NCI-H69 (cell line): ENCODE data around the gene NAV2.
"Not testable (repeated sequence)": the region's sequence is repeated elsewhere in the genome, so short reads cannot be mapped to it uniquely, and the experiment has no call there.

ENCODE experiments used
- DNase-seq: peaks from one replicate; lab custom pipeline; 2025; lab: John Stamatoyannopoulos, UW

The NAV2 gene

DNA sequence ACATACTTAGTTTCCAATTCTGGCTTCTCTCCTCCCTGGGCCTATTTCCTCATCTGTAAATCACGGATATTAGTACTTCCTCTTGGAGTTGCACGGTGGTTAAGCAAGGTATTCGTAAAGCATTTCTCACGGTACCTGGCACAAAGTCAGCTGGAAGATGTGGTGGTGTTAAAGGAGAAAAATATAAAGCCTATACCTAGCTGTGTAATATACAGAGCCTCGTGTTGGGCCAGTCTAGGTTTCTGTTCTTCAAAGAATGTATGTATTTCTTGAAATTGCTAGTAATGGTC, 400.5 kb downstream of the NAV2 start:
- no peak for DNase-seq

DNA sequence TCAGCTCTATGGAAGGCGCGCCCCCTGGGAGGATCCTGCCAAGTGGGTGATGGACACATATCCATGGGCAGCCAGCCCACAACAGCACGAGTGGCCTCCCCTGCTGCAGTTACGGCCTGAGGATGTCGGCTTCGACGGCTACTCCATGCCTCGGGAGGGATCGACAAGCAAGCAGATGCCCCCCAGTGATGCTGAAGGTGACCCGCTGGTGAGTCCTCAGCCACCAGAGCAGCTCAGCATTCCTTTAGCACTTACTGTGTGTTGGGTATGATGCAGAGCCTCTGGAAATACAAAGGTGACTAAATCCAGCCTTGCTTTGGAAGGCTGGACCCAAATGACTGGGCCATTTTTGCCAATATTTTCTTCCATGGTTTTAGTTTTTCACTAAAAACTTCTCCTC, 402.0 kb downstream of the NAV2 start:
- DNase-seq, result no peak

DNA sequence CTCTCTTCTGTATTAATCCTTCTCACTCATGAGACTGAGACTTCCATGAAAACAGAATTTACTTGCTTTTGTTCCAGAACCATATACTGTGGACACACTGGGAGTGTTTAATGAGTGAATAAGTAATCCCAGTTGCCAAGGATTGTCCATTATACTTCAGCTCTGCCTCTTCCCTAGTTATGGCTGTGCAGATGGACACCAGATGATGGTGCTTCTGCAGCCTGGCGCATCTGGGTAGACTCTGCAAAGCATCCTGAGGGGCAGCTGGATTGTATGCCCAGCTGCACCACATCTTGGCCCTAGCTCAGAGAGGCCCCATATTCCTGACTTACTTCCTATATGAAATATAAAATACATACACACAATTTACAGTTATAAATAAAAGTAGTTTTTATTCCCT, 404.2 kb downstream of the NAV2 start:
- DNase-seq, result no peak

DNA sequence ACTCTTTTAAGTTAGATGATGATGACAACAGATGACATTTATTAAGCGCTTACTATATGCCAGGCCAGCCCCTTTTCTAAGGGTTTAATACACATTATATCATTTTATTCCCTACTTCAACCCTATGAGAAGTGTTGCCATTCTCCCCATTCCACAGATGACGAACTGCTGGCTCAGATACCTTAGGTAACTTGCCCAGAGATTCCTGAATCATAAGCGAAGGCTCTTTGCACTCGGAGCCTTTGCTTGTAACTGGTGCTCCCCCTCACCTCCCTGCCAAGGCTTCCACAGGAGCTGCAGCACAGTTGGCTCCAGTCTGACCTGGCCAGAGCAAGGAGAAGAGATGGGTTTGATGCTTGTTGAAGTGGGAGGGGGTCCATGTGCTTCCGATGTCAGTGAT, 404.7 kb downstream of the NAV2 start:
- no peak for DNase-seq

DNA sequence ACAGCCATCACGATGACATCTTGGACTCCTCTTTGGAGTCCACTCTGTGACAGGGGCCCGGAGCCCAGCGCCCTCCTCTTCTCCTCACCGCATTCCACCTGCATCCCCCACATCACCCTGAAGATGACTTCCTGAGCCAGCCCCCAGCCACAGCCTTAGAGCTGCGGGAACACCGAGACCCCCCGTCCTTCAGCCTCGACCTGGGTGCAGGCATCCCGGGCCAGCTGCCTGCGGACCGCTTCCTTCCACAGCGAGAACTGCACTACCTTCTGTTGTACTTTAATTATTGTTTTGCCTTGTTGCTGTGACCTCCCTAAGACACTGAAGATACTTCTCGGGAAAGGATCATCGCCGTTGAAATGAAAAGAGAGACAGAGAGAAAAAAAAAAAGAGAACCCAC, 405.6 kb downstream of the NAV2 start:
- DNase-seq, result no peak

DNA sequence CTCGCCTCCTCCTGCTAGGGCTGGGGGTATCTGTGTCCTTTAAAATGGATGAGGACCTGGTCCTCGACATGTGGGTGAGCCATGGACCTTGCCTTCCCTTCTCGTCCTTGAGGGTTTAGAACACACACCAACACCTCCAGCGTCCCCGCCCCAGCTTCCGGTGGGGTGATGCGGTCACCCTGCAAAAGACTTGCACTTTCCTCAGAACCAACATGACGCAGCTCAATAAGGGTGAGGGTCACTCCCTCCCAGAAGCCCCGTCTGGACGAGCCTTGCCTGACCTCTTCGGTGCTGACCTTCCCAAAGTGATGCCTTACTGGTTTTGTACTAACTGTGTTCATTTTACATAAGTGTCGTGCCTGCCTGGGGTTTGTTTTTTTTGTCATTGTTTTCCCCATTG, 406.7 kb downstream of the NAV2 start:
- no peak for DNase-seq

DNA sequence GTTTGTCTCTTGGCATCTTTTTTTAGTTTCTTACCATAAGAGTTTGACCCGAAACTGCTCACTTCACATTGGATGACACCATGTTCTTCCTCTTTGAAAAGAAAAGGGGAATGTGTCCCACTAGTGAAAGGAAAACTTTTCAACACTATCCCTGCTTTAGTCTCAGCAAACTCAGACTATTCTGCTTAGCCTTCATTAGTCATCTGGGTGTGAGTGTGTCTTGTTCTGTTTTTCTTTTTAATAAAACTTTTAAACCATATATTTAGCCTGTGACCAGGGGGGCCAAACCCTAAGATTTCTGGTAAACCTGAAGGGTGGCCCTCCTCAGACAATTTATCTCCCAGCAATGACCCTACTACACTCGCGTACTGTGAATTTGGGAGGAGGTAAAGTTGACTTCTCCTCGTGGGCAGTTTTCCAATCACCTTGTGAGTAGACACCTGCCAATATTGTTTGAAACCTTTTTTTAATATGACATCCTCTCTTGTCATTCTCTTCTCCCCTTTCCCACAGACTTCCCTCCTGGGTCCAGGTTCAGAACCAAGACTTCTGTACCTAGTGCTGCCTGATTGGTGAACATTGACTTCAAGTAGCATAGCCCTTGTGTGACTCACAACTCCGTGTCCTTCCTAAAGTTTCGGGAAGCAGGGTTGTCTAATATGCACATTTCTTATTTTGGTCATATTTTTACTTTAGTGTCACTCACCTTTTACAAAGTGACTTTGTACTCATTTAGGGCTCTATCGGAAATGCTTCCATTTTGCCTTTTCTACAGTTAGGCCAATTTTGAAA, 407.7 kb downstream of the NAV2 start:
- no peak for DNase-seq

DNA sequence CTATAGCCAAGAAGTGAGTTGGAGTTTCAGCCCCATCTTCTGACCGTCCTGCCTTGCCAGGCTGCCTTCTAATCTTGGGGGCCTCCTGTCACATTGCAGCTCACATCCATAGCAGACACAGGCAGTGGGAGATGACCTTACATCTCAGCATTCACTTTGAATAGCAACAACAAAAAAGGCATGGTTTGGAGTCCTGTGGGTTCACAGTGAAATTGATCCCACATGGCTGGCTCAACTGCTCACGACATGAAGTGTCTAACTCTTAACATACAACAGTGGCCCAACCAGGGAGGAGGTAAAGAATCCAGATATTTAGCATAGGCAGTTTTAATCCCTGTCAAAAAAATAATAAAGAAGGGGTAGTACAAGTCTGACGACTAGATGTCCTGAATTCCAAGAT, 409.5 kb downstream of the NAV2 start:
- no peak for DNase-seq

DNA sequence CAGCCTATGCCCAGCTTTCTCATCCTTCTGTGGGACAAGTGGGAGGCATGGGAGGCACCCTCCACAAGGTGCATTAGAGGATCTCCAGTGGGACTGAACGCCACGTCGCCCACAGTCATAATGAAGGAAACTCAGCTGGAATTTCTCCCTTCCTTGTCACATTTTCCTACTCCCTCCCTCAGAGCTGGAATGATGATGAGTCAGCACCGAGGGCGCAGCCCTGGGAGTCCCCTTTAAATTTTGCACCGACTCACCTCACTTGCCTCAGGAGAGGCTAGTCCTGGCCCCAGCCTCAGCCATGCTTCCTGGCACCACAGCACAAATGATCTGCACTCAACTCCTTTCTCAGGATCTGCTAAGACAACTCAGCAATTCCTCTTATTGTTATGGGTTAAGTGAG, 413.3 kb downstream of the NAV2 start:
- no peak for DNase-seq

DNA sequence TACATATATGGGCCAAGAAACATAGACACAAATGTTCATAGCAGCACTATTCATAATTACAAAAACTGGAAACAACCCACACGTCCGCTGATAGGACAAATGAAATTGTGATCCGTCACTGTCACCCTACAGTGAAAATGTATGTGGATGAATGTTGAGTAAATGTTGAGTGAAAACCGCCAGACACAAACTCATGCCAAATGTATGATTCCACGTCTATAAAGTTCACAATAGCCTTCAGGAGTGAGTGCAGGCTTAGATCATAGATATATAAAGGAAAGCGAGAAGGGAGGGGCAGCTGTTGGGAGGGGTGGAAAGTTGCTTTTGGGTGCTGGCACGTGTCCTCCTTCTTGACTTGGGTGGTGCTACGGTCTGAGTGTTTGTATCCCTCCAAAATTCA, 414.1 kb downstream of the NAV2 start:
- DNase-seq, result no peak

DNA sequence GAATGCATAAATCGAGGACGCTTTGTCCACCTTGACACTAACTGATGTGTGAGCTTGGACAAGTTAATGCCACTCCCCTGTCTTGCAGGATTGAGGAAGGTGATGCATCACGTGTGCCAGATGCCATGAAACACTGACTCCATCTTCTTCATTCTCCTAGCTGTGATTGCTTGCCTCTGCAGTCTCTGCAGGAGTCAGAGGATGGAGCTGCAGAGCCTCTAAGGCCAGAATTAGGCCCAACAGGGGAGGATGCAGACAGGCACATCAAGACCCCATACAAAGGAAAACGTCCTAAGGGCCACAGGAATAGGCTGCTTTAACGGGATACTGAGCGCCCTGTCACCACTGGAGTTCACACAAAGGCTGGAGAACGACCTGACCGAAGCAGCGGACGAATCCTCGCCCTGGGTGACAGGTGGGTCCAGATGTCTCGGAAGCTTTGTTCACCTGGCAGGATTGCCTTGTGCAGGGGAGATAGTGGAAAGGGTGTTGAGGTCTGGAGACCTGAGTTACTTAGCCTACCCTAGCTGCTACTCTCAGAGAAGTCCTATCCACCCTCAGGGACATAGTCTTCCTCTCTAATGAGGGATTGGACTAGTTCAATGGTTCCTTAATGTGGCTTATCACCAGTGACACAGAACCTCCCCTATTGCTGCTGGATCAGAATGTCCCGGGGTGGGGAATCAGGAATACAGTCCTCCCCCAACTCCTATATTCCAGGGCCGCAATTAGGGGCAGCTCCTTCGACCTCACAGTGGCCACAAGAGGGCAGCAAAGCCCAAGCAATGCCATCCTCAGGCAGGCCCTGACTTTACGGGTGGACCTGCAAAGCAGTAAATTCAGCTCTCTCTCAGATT, 415.3 kb downstream of the NAV2 start:
- DNase-seq, result peak; percentile 82

DNA sequence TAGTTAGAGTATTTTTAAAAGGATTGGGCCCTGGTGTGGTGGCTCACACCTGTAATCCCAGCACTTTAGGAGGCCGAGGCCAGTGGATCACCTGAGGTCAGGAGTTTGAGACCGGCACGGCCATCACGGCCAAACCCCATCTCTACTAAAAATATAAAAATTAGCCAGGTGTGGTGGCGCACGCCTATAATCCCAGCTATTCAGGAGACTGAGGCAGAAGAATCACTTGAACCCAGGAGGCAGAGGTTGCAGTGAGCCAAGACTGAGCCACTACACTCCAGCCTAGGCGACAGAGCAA, 415.8 kb downstream of the NAV2 start:
- not testable (repeated sequence) for DNase-seq

DNA sequence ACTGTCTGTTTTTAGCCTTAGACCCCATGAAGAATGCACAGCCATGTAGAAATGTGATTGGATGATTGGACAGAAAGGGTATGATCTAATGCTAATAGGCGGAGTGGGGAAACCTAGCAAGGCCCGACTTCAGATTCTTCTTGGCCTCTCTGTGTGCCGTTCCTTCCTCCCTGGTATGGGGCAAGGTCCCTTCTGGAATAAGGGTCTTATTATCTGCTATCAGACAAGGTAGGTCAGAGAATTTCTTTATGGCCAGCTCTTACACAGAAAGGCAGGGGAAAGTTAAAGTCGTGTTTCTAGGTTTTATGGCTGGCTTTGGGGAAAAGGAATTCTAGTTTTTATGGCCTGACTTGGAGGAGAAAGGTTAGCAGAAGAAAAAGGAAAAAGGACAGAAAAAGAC, 417.0 kb downstream of the NAV2 start:
- no peak for DNase-seq

DNA sequence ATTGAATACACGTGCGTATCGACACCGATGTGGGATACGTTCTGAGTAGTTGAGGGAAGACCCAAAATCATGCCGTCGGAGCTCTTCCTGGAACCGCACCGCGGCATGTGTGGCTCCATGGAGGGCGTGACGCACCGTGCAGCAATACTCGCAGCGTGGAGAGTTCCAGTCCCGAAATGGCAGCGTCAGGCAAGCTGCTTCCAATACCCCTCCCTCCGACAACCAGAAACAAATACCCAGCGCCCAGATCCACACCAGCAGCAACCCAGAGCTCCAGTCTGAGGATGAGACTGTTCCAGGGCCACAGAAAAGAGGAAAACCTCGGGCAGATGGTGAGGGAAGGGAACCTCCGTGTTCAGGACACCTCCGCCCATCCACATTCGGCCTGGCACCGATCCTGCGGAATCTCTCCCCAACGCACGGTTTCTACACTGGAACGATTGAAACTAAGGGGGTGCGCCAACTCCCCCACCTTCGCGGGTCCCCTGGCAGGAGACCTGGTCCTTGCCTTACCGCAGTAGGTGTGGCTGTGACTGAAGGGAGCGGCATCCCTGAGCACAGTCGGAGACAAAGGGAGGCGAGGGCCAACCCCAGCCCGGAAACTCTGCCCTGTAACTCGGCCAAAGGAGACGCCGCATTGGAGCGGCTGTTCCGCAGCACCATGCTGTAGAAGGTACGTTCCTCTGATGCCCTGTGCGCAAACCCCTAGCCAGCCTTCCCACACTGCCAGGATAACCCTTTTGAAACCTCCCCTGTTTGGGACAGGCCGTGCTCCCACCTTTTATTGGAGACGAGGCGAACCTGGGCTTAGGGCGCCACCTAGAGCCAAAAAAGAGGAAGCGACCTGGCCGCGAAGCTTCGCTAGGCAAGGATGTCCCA, 419.4 kb downstream of the NAV2 start:
- peak; percentile 81 for DNase-seq

DNA sequence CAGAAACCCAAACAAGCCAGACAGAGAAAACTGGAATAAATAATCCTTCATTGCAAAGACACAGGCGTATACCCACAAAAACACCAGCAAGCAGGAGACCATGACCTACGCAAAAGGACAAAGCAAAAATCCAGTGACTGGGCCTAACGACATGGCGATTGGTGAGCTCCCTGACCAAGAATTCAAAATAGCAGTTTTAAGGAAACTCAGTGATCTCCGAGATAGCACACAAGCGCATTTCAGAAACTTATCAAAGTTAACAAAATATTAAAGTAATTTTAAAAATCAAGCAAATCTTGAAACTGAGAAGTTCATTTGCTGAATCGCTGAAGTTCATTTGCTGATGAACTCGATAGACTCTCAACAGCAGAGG, 420.0 kb downstream of the NAV2 start:
- no peak for DNase-seq

DNA sequence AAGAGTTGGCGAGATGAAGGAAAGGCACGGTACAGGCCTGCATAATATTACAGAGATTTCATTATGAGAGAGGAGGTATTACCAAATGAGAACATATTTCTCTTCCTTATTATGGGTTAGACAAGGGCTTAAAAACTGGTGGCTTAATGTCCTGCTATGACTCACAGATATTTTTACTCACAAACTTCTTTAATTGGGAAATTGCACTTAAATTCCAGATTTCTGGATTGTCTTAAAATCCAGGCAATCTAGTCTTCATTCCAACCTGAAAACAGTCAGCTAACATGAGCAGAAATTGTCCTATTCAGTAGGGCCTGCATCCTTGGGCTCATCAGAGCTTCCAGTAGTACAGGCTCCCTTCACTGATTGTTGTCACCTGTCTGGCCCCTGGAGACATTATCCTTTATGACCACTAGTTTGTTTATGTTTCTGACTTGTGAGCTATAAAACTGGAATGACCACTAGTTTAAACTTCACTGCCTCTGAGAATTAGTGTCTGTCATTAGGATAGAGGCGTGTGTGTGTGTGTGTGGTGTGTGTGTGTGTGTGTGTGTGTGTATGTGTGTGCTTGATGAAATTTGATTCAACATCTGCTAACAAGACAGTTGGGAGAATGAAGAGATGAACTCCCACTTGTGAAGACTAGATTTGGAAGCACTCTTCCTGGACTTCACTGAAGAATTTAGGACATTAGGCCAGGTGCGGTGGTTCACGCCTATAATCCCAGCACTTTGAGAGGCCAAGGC, 422.5 kb downstream of the NAV2 start:
- DNase-seq, result no peak

DNA sequence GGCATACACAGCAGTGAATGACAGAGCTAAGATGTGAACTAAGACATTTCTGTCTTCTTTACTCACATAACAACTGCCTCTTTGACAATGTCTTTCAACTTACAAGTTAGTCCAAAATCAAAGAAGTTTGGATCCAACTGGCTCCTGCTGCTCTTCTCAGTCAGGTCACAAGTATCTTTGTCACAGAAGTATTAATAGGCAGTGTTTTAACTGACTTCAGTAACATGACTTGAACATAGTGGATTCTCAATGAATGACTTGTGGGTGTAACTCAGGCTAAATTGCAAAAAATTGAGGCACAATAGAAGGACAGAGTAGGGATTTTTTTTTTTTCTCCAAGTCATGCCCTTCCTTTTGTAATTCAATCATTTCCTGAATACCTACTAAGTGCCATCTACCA, 425.0 kb downstream of the NAV2 start:
- no peak for DNase-seq

DNA sequence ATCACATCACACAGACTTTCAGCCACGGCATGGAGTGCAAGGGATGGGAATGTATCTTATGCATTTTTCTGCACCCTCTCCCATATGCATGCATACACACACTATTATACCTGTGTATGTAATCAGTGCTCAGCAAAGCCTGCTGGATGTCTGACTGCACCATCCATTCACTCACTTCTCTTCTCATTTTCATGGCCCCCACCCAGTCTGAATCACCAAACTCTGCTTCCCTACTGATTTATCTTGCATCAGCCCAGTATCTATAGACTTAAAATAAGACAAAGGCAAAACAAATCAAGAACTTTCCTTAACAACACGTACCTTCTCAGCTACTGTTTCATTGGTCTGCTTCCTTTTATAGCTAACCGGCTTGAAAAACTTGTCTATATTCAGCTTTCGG, 426.1 kb downstream of the NAV2 start:
- no peak for DNase-seq

DNA sequence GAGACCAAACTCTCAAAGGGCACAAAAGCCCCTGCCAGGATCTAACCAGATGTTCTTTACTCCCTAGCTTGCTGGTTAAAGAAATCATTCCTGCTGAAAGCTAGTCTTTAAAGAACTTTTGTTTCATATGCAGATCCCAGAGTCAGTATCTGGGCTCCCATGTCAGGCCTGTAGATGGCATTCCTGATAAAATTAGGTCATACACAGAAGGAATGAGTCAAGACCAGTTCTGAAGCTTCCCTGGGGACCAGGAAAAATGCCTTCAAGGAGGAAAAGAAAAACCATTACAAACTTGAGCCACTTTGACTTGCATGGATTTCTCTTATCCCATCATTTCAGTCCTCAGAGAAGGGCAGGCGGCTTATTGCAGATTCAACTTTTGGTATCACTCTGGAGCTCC, 441.7 kb downstream of the NAV2 start:
- DNase-seq, result no peak

DNA sequence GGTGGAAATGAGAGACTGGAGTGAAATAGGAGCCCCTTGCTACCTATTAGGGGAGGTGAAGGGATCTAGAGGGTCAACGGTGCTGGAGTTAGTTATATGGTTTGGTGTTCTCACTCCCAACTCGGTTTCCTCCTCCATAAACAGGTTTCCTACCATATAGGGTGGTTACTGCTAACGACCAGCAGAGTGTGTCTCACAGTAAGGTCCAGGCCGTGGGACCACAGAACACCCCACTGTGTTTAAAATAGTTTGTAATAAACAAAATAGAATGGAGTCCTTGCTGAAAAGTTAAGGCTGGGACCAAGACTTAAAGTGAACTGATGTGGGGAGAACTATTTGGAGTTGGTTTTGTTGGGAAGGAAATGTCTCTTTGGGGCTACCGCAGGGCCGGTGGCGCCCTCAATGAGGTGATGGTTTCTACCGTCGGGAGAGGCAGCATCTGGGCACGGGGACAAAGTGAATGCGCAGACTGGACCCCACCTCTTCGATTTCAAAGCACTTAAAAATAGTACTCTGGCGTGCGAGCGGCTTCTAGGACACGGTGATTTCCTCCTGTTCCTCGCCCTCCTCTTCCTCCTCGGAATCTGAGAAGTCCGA, 443.1 kb downstream of the NAV2 start:
- peak; percentile 25 for DNase-seq

DNA sequence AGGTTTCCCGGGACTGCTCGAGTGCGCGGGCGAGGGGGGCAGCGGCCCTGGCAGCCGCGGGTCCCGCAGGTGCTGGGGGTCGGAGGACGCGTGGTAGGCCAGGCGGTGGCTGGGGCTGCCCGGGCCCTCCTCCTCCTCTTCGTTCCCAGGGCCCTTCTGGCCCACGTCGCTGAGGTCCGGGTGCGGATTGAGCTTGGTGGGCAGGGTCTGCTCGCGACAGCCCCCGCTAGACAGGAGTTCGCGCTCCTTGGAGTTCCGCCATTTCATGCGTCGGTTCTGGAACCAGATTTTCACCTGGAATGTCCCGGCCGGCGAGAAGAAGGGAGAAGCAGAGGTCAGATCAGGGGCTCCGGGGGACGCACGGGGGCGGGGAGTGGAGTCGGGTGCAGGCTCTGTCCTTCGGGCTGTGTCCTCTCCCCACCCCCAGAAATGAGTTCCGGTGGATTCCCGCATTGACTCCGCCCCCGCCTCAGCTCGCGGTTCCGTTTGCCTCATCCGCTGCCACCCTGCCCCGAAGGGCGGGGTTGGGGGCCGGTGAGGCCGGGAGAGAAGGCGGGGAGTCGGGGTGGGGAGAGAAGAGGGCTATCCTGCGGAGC, 443.7 kb downstream of the NAV2 start:
- DNase-seq, result peak; percentile 58
